Heart left ventricle (tissue), 13 donors: ENCODE results near the gene PGAP3.

Experiments
- POLR2A ChIP-seq, 2 donors: fragments of 450-650 bp; IDR thresholded peaks; one replicate each; pipeline ENCODE4 v1.6.1; 2017; ENCODE audit warnings: antibody characterized with exemption in 2 of 2, mild to moderate bottlenecking in 2 of 2, moderate library complexity in 2 of 2
- TF ChIP-seq, protein P1 (sequence below), 12 donors: fragments of 200-600 bp; sonication (generic) in 4 of 12; IDR thresholded peaks; one replicate each; pipeline versions ENCODE4 v1.5.0 to v1.8.0; 2018 to 2022; ENCODE audit warnings: antibody characterized with exemption in 12 of 12, mild to moderate bottlenecking in 5 of 12
- donor health status: ischemic (EF 13 %, LVEDD 7.1; RV severe dilation, severe dysfunction).
- donor health status: DM: no; HTN: yes; CAD: no.
- donor health status: DM: no; HTN: no; CAD: no.
- donor health status: ischemic (EF 25% LVEDD 6.9; RV normal size, moderate dysfunction).
- donor health status: ischemic (EF 25% LVEDD 5.7; RV mildly dilated, moderate dysfunction).
- donor health status: ischemic (EF 35%, LVEDD 5.7; RV mildly dilated, moderate dysfunction).
- donor health status: nonischemic (EF 11% LVEDD 7.7; RV severe dilation, severe dysfunction).
- donor health status: DM: yes; HTN: yes; CAD: no.
- donor health status: PGD.
- donor health status: ischemic (EF 29% LVEDD 5.4; RV normal size, mild dysfunction).
- donor health status: nonischemic (EF 23%, LVEDD 6.1; RV moderate dilation, normal function).

- TF ChIP-seq POLR2A (IDR thresholded peaks at IDR 0.05): no peak
- TF ChIP-seq, protein P1, sequence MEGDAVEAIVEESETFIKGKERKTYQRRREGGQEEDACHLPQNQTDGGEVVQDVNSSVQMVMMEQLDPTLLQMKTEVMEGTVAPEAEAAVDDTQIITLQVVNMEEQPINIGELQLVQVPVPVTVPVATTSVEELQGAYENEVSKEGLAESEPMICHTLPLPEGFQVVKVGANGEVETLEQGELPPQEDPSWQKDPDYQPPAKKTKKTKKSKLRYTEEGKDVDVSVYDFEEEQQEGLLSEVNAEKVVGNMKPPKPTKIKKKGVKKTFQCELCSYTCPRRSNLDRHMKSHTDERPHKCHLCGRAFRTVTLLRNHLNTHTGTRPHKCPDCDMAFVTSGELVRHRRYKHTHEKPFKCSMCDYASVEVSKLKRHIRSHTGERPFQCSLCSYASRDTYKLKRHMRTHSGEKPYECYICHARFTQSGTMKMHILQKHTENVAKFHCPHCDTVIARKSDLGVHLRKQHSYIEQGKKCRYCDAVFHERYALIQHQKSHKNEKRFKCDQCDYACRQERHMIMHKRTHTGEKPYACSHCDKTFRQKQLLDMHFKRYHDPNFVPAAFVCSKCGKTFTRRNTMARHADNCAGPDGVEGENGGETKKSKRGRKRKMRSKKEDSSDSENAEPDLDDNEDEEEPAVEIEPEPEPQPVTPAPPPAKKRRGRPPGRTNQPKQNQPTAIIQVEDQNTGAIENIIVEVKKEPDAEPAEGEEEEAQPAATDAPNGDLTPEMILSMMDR (IDR thresholded peaks at IDR 0.05): no peak
These were observed 55.5 kb downstream of the PGAP3 start for GRCh38 chr17:39632153-39632941.
